Common myeloid progenitor, CD34-positive (primary cell): ENCODE measurements around the gene CD46. TPM values are rescaled to one million over a fixed set of nuclear protein-coding genes. Genes with fewer than 3 reads are reported as not detected.
A peak's percentile ranks its signal among the peaks of the same experiment; 100 is the strongest.
"Not testable (repeated sequence)": the region's sequence is repeated elsewhere in the genome, so short reads cannot be mapped to it uniquely, and the experiment has no call there.

Source experiments
- CTCF ChIA-PET: fragments of 350-600 bp; sonication (Branson Sonifier 250); formaldehyde crosslinking; loops from one replicate; lab custom pipeline; 2021; ENCODE audit warnings: antibody characterized with exemption; lab: Charles Lee
- POLR2A ChIA-PET: fragments of 350-600 bp; sonication (Branson Sonifier 250); formaldehyde crosslinking; loops from one replicate; lab custom pipeline; 2021; ENCODE audit warnings: antibody characterized with exemption; lab: Charles Lee
- DNase-seq, 3 donors: peaks; one replicate each; pipeline versions ENCODE4 v3.0.0 to v3.0.0-alpha.2; 2013
- H3K27ac ChIP-seq, 2 experiments: 1 replicate in 1 of 2; 2 replicates in 1 of 2; pipeline ENCODE4 v1.7.0; 2013; ENCODE audit warnings: inconsistent platforms in 2 of 2, low read length in 2 of 2, mild to moderate bottlenecking in 2 of 2, low read depth in 1 of 2, moderate library complexity in 1 of 2; ENCODE audit not compliant: severe bottlenecking in 2 of 2, insufficient read depth in 1 of 2, poor library complexity in 1 of 2
- H3K27me3 ChIP-seq, 5 experiments: replicated peaks in 2 of 5; 1 replicate in 3 of 5; 2 replicates in 2 of 5; pipeline versions ENCODE4 v1.6.1 to v1.7.0; 2013; ENCODE audit warnings: low read length in 4 of 5, mild to moderate bottlenecking in 2 of 5, moderate library complexity in 2 of 5, inconsistent platforms in 1 of 5; ENCODE audit not compliant: insufficient read depth in 5 of 5, control insufficient read depth in 4 of 5
- H3K36me3 ChIP-seq, 4 experiments: 1 replicate in 2 of 4; 2 replicates in 2 of 4; pipeline versions ENCODE4 v1.6.1 to v1.7.0; 2013; ENCODE audit warnings: low read length in 3 of 4, control low read depth in 1 of 4, mild to moderate bottlenecking in 1 of 4; ENCODE audit not compliant: control insufficient read depth in 4 of 4, insufficient read depth in 4 of 4
- H3K4me1 ChIP-seq, 4 experiments: 1 replicate in 3 of 4; 2 replicates in 1 of 4; pipeline versions ENCODE4 v1.6.1 to v1.7.1; 2013; ENCODE audit warnings: low read length in 3 of 4, mild to moderate bottlenecking in 3 of 4, control low read depth in 1 of 4, inconsistent platforms in 1 of 4, moderate library complexity in 1 of 4; ENCODE audit not compliant: control insufficient read depth in 4 of 4, insufficient read depth in 4 of 4; ENCODE audit errors: control extremely low read depth in 1 of 4
- H3K4me3 ChIP-seq, 7 experiments: 1 replicate in 4 of 7; 2 replicates in 3 of 7; pipeline versions ENCODE4 v1.5.1 to v1.7.0; 2013; ENCODE audit warnings: mild to moderate bottlenecking in 7 of 7, low read length in 6 of 7, moderate library complexity in 6 of 7, inconsistent platforms in 2 of 7, low read depth in 2 of 7, control low read depth in 1 of 7; ENCODE audit not compliant: insufficient read depth in 4 of 7, control insufficient read depth in 1 of 7; ENCODE audit errors: extremely low read depth in 1 of 7
- H3K9me3 ChIP-seq, 5 experiments: 1 replicate in 4 of 5; 2 replicates in 1 of 5; pipeline versions ENCODE4 v1.6.1 to v1.7.1; 2013; ENCODE audit warnings: low read length in 4 of 5, mild to moderate bottlenecking in 2 of 5, inconsistent platforms in 1 of 5, low read depth in 1 of 5, moderate library complexity in 1 of 5; ENCODE audit not compliant: control insufficient read depth in 4 of 5, insufficient read depth in 2 of 5; ENCODE audit errors: control extremely low read depth in 1 of 5
- WGBS: methylation state at CpG from one replicate; pipeline ENCODE4 v1.1.5; 2013; ENCODE audit not compliant: insufficient coverage; 5-methylcytosine and 5-hydroxymethylcytosine counted together
- polyA plus RNA-seq: library from polyadenylated mRNA; unstranded; fragments of 120-200 nt; gene quantifications from one replicate; pipeline ENCODE4 v1.2.1, GENCODE V29; 2013

Gene CD46
- polyA plus RNA-seq, result 154 TPM

GRCh38 chr1:207751790-207752455, at the start of gene CD46:
Gene CD46, plus strand, starts transcription at chr1:207752054. Its CDS starts 159 bp downstream, at chr1:207752213.
- H3K4me1 ChIP-seq, result peaks cover 5 to 52% (median 35%) of the 10 kb centered on the region in 4 experiments
- peak within 1 kb of the TSS; percentile 71 to 96 (median 92) for H3K4me3 ChIP-seq
- CTCF ChIA-PET, result interaction anchor here (0.9 to 2.4 kb wide), 2 partner anchors 44 to 47 kb away, joined by 5 to 9 read pairs; no protein-coding TSS in a partner anchor
- 0% methylated on average over 55 of the region's 55 CpGs for WGBS
- H3K9me3 ChIP-seq, result no peaks in the 10 kb centered on the region
- POLR2A ChIA-PET, result interaction anchor here (0.6 to 0.7 kb wide), 2 partner anchors 94 to 101 kb away, joined by 3 to 6 read pairs; no protein-coding TSS in a partner anchor
- peak within 1 kb of the TSS; percentile 68 to 89 for H3K27ac ChIP-seq
- H3K27me3 ChIP-seq, result no peaks in the 10 kb centered on the region
- DNase-seq, result peak; percentile 95 to 98 (median 97)
- peaks cover 0 to 2% (median under 1%) of the 10 kb centered on the region in 4 experiments for H3K36me3 ChIP-seq

GRCh38 chr1:207702317-207702716, 49.5 kb upstream of the CD46 start:
- Histone ChIP-seq H3K4me3 (no peak overlapping the region), H3K27me3 (no peaks in the 10 kb centered on the region), H3K36me3 (no peaks in the 10 kb centered on the region), H3K27ac (no peak overlapping the region), H3K4me1 (no peaks in the 10 kb centered on the region), H3K9me3 (no peaks in the 10 kb centered on the region)
- WGBS, result 100% methylated on average over 1 of the region's 1 CpG
- CTCF ChIA-PET, result no interaction called here
- no peak for DNase-seq
- POLR2A ChIA-PET, result no interaction called here

- 100% methylated on average over 4 of the region's 5 CpGs for WGBS
- ChIA-PET CTCF (no interaction called here), POLR2A (no interaction called here)
- no peak overlapping the region for H3K4me3 ChIP-seq
- H3K36me3 ChIP-seq, result no peaks in the 10 kb centered on the region
- H3K27ac ChIP-seq, result no peak overlapping the region
- no peaks in the 10 kb centered on the region for H3K27me3 ChIP-seq
- no peaks in the 10 kb centered on the region for H3K4me1 ChIP-seq
- H3K9me3 ChIP-seq, result no peaks in the 10 kb centered on the region
- no peak for DNase-seq
Observed at GRCh38 chr1:207703712-207704111, 48.1 kb upstream of the CD46 start.

GRCh38 chr1:207708004-207708403, 43.9 kb upstream of the CD46 start:
- CTCF ChIA-PET, H3K9me3 ChIP-seq, H3K4me3 ChIP-seq, H3K27me3 ChIP-seq, POLR2A ChIA-PET, H3K27ac ChIP-seq, H3K4me1 ChIP-seq, DNase-seq, H3K36me3 ChIP-seq: not testable (repeated sequence)
- WGBS, result 81% methylated on average over 3 of the region's 3 CpGs

GRCh38 chr1:207711285-207711684, 40.6 kb upstream of the CD46 start:
- WGBS, result 84% methylated on average over 5 of the region's 5 CpGs
- Histone ChIP-seq H3K27me3 (no peaks in the 10 kb centered on the region), H3K27ac (no peak overlapping the region), H3K36me3 (no peaks in the 10 kb centered on the region), H3K4me3 (no peak overlapping the region), H3K9me3 (peaks cover 0 to 2% (median 0%) of the 10 kb centered on the region in 5 experiments), H3K4me1 (no peaks in the 10 kb centered on the region)
- DNase-seq, result peak in 2 of 3 donors; percentile 7 to 12
- ChIA-PET POLR2A (no interaction called here), CTCF (interaction anchor here (1.2 to 3.1 kb wide), 2 partner anchors 12 to 86 kb away, joined by 3 to 13 read pairs; no protein-coding TSS in a partner anchor)

GRCh38 chr1:207712701-207713100, 39.2 kb upstream of the CD46 start:
- CTCF ChIA-PET, result interaction anchor here (0.6 kb wide), 1 partner anchor 61 kb away, joined by 3 read pairs; no protein-coding TSS in a partner anchor
- H3K9me3 ChIP-seq, POLR2A ChIA-PET, H3K27me3 ChIP-seq, H3K4me1 ChIP-seq, H3K36me3 ChIP-seq, DNase-seq, H3K27ac ChIP-seq, H3K4me3 ChIP-seq: not testable (repeated sequence)
- no CpG with 5 or more reads among the region's 3 CpGs for WGBS

GRCh38 chr1:207713529-207713928, 38.3 kb upstream of the CD46 start:
- no peaks in the 10 kb centered on the region for H3K4me1 ChIP-seq
- ChIA-PET POLR2A (no interaction called here), CTCF (interaction anchor here (0.7 kb wide), 1 partner anchor 13 kb away, joined by 3 read pairs; no protein-coding TSS in a partner anchor)
- no peak overlapping the region for H3K27ac ChIP-seq
- H3K27me3 ChIP-seq, result no peaks in the 10 kb centered on the region
- DNase-seq, result no peak
- H3K9me3 ChIP-seq, result peaks cover 0 to 2% (median 0%) of the 10 kb centered on the region in 5 experiments
- no peak overlapping the region for H3K4me3 ChIP-seq
- no peaks in the 10 kb centered on the region for H3K36me3 ChIP-seq
- WGBS, result 92% methylated on average over 12 of the region's 12 CpGs
